Endothelial cell of umbilical vein (primary cell): ENCODE measurements around the gene PCSK9. TPM values are rescaled to one million over a fixed set of nuclear protein-coding genes. Genes with fewer than 3 reads are reported as not detected.

Experiments
- BruUV-seq: library from RNA; stranded (reverse); fragments of 400-500 nt; replicated peaks from 2 replicates; lab custom pipeline; 2021; lab: Mats Ljungman, UMichigan
- CTCF ChIA-PET: fragments of 300-600, 350-600 bp; sonication (Branson Sonifier 250); formaldehyde crosslinking; loops from one replicate; lab custom pipeline; 2021; ENCODE audit warnings: antibody characterized with exemption, inconsistent platforms; lab: Charles Lee
- POLR2A ChIA-PET: fragments of 300-600, 350-600 bp; sonication (Branson Sonifier 250); formaldehyde crosslinking; loops from one replicate; lab custom pipeline; 2021; ENCODE audit warnings: antibody characterized with exemption, inconsistent platforms; lab: Charles Lee
- DNase-seq: peaks from one replicate; pipeline ENCODE4 v3.0.0-alpha.2; 2011; ENCODE audit warnings: low read depth, low spot score
- FAIRE-seq: peaks from 2 replicates; lab custom pipeline; 2011; peaks lifted over from hg19 to GRCh38; lab: Jason Lieb, UNC
- H2AFZ ChIP-seq: 2 replicates; pipeline ENCODE4 v1.6.0; 2012; ENCODE audit warnings: low read depth, low read length, control low read depth, inconsistent platforms
- H3K27ac ChIP-seq: 2 replicates; pipeline ENCODE4 v1.5.1; 2011; ENCODE audit warnings: low read depth, mild to moderate bottlenecking, control low read depth, low read length, moderate library complexity; ENCODE audit not compliant: insufficient read depth
- H3K27me3 ChIP-seq, 2 experiments: 2 replicates each; pipeline versions ENCODE4 v1.6.0 to v1.6.1; 2011; ENCODE audit warnings: low read length in 2 of 2, mixed read lengths in 1 of 2; ENCODE audit not compliant: control insufficient read depth in 2 of 2, insufficient read depth in 2 of 2
- H3K36me3 ChIP-seq, 2 experiments: 2 replicates in 1 of 2; 3 replicates in 1 of 2; pipeline ENCODE4 v1.5.1; 2011; ENCODE audit warnings: low read length in 2 of 2, mild to moderate bottlenecking in 1 of 2, moderate library complexity in 1 of 2; ENCODE audit not compliant: control insufficient read depth in 2 of 2, insufficient read depth in 2 of 2; ENCODE audit errors: extremely low read depth in 1 of 2
- H3K4me1 ChIP-seq: 3 replicates; pipeline ENCODE4 v1.5.1; 2011; ENCODE audit warnings: mild to moderate bottlenecking, low read length; ENCODE audit not compliant: control insufficient read depth, insufficient read depth; ENCODE audit errors: extremely low read depth
- H3K4me2 ChIP-seq: 2 replicates; pipeline ENCODE4 v1.6.1; 2011; ENCODE audit warnings: low read length, control low read depth, mixed read lengths; ENCODE audit not compliant: insufficient read depth
- H3K4me3 ChIP-seq, 3 experiments: fragments of 200-600 bp in 1 of 3; sonication (generic), shearing (Covaris generic) in 1 of 3; replicated peaks in 1 of 3; 2 replicates each; pipeline ENCODE4 v1.5.1; 2011 to 2016; ENCODE audit warnings: control low read depth in 3 of 3, low read length in 3 of 3, mild to moderate bottlenecking in 2 of 3, inconsistent platforms in 1 of 3, low read depth in 1 of 3, moderate library complexity in 1 of 3; ENCODE audit not compliant: insufficient read depth in 1 of 3
- H3K79me2 ChIP-seq: 2 replicates; pipeline ENCODE4 v1.6.0; 2012; ENCODE audit warnings: low read length, inconsistent platforms; ENCODE audit not compliant: control insufficient read depth, insufficient read depth
- H3K9ac ChIP-seq: replicated peaks from 2 replicates; pipeline ENCODE3; 2011; ENCODE audit warnings: low read length, control low read depth; ENCODE audit not compliant: insufficient read depth; ENCODE audit errors: extremely low read depth
- H3K9me1 ChIP-seq: replicated peaks from 3 replicates; pipeline ENCODE4 v1.6.0; 2011; ENCODE audit warnings: mild to moderate bottlenecking, low read length; ENCODE audit not compliant: control insufficient read depth, insufficient read depth; ENCODE audit errors: extremely low read depth
- H3K9me3 ChIP-seq: replicated peaks from 2 replicates; pipeline ENCODE4 v1.5.1; 2012; ENCODE audit warnings: low read length, inconsistent platforms; ENCODE audit not compliant: control insufficient read depth, insufficient read depth
- H4K20me1 ChIP-seq: replicated peaks from 2 replicates; pipeline ENCODE3; 2011; ENCODE audit warnings: mild to moderate bottlenecking, low read length; ENCODE audit not compliant: control insufficient read depth, insufficient read depth; ENCODE audit errors: extremely low read depth
- CTCF ChIP-seq, 2 donors: IDR thresholded peaks; 1 replicate in 1 of 2; 2 replicates in 1 of 2; pipeline ENCODE4 v1.5.1; 2011; ENCODE audit warnings: low read length in 2 of 2, mild to moderate bottlenecking in 2 of 2, moderate library complexity in 2 of 2, control low read depth in 1 of 2, inconsistent platforms in 1 of 2, low read depth in 1 of 2; ENCODE audit not compliant: insufficient read depth in 1 of 2; ENCODE audit errors: extremely low read depth in 1 of 2
- EZH2 ChIP-seq: IDR thresholded peaks from 2 replicates; pipeline ENCODE4 v1.6.1; 2012; ENCODE audit warnings: borderline replicate concordance, low read depth, mild to moderate bottlenecking, moderate library complexity, low read length, inconsistent platforms; ENCODE audit not compliant: severe bottlenecking
- FOS ChIP-seq: IDR thresholded peaks from 2 replicates; pipeline ENCODE4 v1.6.1; 2011; ENCODE audit warnings: mild to moderate bottlenecking, low read length, moderate library complexity, borderline replicate concordance; ENCODE audit not compliant: insufficient read depth
- GATA2 ChIP-seq: IDR thresholded peaks from 2 replicates; pipeline ENCODE4 v1.7.0; 2011; ENCODE audit warnings: low read depth, mild to moderate bottlenecking, moderate library complexity, mixed read lengths, low read length; ENCODE audit not compliant: insufficient read length, insufficient read depth
- JUN ChIP-seq: IDR thresholded peaks from 2 replicates; pipeline ENCODE4 v1.6.1; 2011; ENCODE audit warnings: borderline replicate concordance, low read depth; ENCODE audit not compliant: insufficient read length, insufficient read depth
- MAX ChIP-seq: IDR thresholded peaks from 2 replicates; pipeline ENCODE4 v1.6.1; 2011; ENCODE audit not compliant: insufficient read depth, insufficient read length
- MYC ChIP-seq: IDR thresholded peaks from one replicate; pipeline ENCODE4 v1.6.1; 2011; ENCODE audit warnings: mild to moderate bottlenecking, low read depth, low read length
- POLR2A ChIP-seq: IDR thresholded peaks from 2 replicates; pipeline ENCODE4 v1.6.1; 2012; ENCODE audit warnings: low read depth, mild to moderate bottlenecking, control low read depth, low read length
- POLR2AphosphoS5 ChIP-seq: IDR thresholded peaks from 2 replicates; pipeline ENCODE4 v1.6.1; 2012; ENCODE audit warnings: low read depth, mild to moderate bottlenecking, control low read depth, low read length, moderate library complexity; ENCODE audit not compliant: insufficient read depth
- dilution Hi-C: fragments of 300-500 bp; cut with MboI; formaldehyde crosslinking; loops from one replicate; pipeline ENCODE4 v1.15.0; 2019; ENCODE audit warnings: low sequenced_read_pairs; ENCODE audit not compliant: extremely low pct_ligation_motif_present
- intact Hi-C: fragments of 100-400 bp; cut with micrococcal nuclease; formaldehyde crosslinking; loops from one replicate; pipeline ENCODE4 v1.10.0; 2022
- polyA plus RNA-seq, 4 experiments: library from polyadenylated mRNA; depleted of rRNA in 3 of 4; stranded (reverse) in 3 of 4; unstranded in 1 of 4; fragments of >200 nt; gene quantifications; 2 replicates each; pipeline versions ENCODE4 v1.2.1 to v1.2.3, GENCODE V29; 2011 to 2012; ENCODE audit warnings: missing spikeins in 1 of 4
- total RNA-seq: library from RNA; stranded (reverse); gene quantifications from 2 replicates; pipeline ENCODE4 v1.2.3, GENCODE V29; 2021

Gene PCSK9
- total and polyA plus RNA-seq, 2 donors (not counting 3 experiments of a cell fraction or from before 2014, with no cell fraction given), result 0.17 to 0.35 TPM

- Histone ChIP-seq H4K20me1 (no peaks in the 10 kb centered on the region), H3K4me2 (no peak overlapping the region), H3K9me3 (no peaks in the 10 kb centered on the region), H3K9ac (no peak overlapping the region), H3K4me3 (no peak overlapping the region), H3K36me3 (no peaks in the 10 kb centered on the region), H3K9me1 (no peaks in the 10 kb centered on the region), H3K79me2 (no peaks in the 10 kb centered on the region), H3K27me3 (peaks cover 4 to 24% of the 10 kb centered on the region in 2 experiments), H2AFZ (no peak overlapping the region), H3K27ac (no peak overlapping the region), H3K4me1 (no peaks in the 10 kb centered on the region)
- no peak for DNase-seq
- POLR2A ChIA-PET, result no interaction called here
- CTCF ChIA-PET, result interaction anchor here (9.7 kb wide), 1 partner anchor 71 kb away, joined by 587 read pairs; no protein-coding TSS in a partner anchor
- FAIRE-seq, result no peak
- intact Hi-C loops, result no loop called here
- dilution Hi-C loops, result no loop called here
- TF ChIP-seq MAX, result no peak
- TF ChIP-seq EZH2, result no peak
- no peak for TF ChIP-seq POLR2AphosphoS5
- TF ChIP-seq CTCF (IDR thresholded peaks at IDR 0.05; ENCODE audit: extremely low read depth in 1 of 2, insufficient read depth in 1 of 2, low read depth in 1 of 2, low read length in 2 of 2), result no peak
- no peak for TF ChIP-seq FOS
- no peak for TF ChIP-seq POLR2A
- no peak for TF ChIP-seq GATA2
- no peak for TF ChIP-seq MYC
- TF ChIP-seq JUN, result no peak
- BruUV-seq, result no TSS peak
Measured at GRCh38 chr1:55018395-55018794, 21.0 kb upstream of the PCSK9 start.
